PFSK-1 (cell line): Measurements from ENCODE around the gene MAP3K7.

Experiments used
- FOXP2 ChIP-seq: optimal IDR thresholded peaks from 2 replicates; pipeline ENCODE3; 2011; ENCODE audit warnings: borderline replicate concordance, control low read depth, inconsistent platforms; ENCODE audit not compliant: insufficient read depth; ENCODE audit errors: extremely low read length, extremely low read depth
- POLR2AphosphoS5 ChIP-seq: IDR thresholded peaks from 2 replicates; pipeline ENCODE4 v1.6.1; 2012; ENCODE audit warnings: low read depth, mild to moderate bottlenecking, control low read depth, low read length, moderate library complexity
- SIN3A ChIP-seq: IDR thresholded peaks from 2 replicates; pipeline ENCODE4 v1.6.1; 2012; ENCODE audit warnings: mild to moderate bottlenecking, low read length, moderate library complexity, borderline replicate concordance; ENCODE audit not compliant: insufficient read depth
- TAF1 ChIP-seq: IDR thresholded peaks from 2 replicates; pipeline ENCODE4 v1.6.1; 2012; ENCODE audit warnings: low read length, control low read depth, borderline replicate concordance; ENCODE audit not compliant: insufficient read depth
- TF ChIP-seq, protein P1 (sequence below), 2 experiments: IDR thresholded peaks; 2 replicates each; pipeline versions ENCODE4 v1.6.1 to v1.8.0; 2011 to 2012; ENCODE audit warnings: low read depth in 2 of 2, low read length in 2 of 2, control low read depth in 1 of 2, inconsistent platforms in 1 of 2, mild to moderate bottlenecking in 1 of 2, moderate library complexity in 1 of 2; ENCODE audit not compliant: insufficient read depth in 1 of 2

Gene MAP3K7

DNA sequence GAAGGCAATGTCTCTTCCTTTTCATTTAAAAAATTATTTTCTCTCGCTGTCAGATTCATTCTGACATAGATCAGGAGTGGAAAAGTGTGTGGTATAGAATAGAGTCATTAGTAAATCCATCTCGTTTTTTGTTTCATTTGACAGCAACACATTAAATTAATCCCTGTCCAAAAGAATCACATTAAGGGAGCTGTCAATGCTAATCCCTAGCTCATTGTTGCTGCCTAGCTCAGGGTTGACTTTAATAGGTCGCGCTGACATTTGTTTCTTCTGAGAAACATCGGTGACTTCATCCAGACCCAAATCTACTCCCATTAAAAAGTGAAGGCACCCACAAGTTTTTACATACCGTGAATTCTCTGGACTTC is 25.4 kb upstream of the MAP3K7 start:
- TF ChIP-seq POLR2AphosphoS5 (no peak), FOXP2 (no peak), TAF1 (no peak), SIN3A (no peak)
- TF ChIP-seq, protein P1, sequence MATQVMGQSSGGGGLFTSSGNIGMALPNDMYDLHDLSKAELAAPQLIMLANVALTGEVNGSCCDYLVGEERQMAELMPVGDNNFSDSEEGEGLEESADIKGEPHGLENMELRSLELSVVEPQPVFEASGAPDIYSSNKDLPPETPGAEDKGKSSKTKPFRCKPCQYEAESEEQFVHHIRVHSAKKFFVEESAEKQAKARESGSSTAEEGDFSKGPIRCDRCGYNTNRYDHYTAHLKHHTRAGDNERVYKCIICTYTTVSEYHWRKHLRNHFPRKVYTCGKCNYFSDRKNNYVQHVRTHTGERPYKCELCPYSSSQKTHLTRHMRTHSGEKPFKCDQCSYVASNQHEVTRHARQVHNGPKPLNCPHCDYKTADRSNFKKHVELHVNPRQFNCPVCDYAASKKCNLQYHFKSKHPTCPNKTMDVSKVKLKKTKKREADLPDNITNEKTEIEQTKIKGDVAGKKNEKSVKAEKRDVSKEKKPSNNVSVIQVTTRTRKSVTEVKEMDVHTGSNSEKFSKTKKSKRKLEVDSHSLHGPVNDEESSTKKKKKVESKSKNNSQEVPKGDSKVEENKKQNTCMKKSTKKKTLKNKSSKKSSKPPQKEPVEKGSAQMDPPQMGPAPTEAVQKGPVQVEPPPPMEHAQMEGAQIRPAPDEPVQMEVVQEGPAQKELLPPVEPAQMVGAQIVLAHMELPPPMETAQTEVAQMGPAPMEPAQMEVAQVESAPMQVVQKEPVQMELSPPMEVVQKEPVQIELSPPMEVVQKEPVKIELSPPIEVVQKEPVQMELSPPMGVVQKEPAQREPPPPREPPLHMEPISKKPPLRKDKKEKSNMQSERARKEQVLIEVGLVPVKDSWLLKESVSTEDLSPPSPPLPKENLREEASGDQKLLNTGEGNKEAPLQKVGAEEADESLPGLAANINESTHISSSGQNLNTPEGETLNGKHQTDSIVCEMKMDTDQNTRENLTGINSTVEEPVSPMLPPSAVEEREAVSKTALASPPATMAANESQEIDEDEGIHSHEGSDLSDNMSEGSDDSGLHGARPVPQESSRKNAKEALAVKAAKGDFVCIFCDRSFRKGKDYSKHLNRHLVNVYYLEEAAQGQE (IDR thresholded peaks at IDR 0.05; ENCODE audit: insufficient read depth in 1 of 2, low read depth in 2 of 2, low read length in 2 of 2) = no peak

DNA sequence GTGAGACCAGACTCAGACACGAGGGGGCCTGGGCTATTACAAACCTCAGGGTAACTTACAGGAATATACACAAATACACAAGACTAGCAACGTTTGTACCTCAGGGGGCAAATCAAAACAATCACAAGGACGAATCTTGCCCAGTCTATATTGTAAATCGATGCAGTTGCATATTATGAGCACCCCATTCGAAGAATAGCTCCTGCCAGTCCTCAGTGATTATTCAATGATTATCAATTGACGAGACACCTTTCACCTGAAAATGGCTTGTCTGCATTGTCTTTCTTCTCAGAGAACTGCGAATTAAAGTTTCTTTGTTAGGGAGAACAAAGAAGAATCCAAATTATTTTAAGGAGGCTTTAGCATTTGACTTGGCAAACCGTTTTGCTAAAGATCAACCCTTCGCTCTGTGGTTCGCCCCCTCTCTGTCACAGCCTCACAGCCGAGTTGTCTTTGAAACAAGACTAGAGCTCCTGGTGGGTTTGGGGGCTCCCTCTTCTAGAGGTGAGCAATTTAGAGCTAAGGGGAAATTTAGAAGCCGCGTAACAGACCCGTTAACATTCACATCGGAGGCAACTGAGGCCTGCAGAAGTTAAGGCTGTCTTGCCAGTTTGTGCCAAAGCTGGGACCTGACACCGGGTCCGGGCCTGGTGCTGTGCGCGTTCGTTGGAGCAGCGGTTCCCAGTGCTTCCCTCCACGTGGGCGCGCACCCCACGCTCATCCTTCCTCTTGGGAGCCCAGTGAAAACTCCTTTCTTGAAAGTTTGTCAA is 24.9 kb upstream of the MAP3K7 start:
- TF ChIP-seq FOXP2 (no peak), TAF1 (no peak), SIN3A (no peak), POLR2AphosphoS5 (no peak)
- TF ChIP-seq, protein P1 (IDR thresholded peaks at IDR 0.05; ENCODE audit: insufficient read depth in 1 of 2, low read depth in 2 of 2, low read length in 2 of 2) = no peak

DNA sequence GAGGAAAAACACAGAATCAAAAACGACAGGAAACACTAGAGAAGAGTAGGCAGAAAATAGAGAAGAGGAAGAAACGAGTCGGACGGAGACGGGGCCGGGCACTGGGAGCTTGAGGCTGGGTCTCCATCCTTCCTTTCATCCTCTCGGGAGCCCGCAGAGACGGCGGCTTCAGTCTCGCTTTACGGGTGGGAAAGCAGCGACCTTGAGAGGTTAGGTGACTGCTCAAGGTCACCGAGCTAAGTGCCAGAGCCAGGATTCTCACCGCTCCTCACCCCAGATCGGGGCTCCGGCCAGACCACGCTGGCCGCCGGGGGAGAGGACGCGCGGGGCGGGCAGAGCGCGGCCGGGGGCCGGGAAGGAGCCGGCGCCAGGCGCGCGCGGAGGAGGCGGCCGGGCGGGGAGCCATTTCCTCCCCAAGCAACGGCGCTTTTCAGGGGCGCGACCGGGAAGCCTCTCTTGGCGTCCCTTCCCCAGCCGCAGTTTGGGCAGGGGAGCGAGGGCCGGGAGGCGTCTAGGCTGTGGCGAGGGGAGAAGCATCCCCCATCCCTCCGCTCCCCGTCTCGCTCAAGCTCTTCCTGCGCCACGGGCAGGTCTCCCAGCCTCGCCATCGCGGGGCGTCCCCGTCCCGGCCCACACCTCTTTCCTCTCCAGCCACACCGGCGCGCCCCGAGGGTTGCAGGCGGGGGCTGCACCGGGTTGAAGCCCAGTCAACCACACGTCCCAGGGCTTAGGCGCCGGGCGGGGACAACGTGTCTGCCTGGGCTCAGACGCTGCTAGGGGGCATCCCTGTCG is 24.1 kb upstream of the MAP3K7 start:
- TF ChIP-seq FOXP2 = no peak

DNA sequence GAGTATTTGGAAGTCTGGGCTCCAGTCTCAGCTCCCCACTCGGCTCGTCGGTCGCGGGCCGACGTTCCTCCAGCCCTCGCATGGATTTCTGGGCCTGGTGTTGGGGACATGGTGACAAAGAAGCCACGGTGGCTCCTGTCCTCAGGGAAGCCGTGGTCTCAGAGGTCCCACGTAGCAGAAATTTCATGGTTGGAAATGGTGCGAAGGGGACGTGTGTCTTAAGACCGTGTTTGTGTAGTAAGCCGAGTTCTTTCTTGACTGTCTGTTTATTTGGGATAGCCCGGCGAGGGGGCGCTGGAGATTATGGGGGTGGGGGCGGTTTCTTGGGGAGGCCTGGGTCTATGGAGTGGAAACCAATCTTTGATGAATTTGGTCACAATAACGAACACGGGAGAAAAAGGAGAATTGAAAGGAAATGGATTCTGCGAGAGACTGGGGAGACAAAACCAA is 23.5 kb upstream of the MAP3K7 start:
- TF ChIP-seq FOXP2 (no peak), TAF1 (no peak), SIN3A (no peak), POLR2AphosphoS5 (no peak)
- TF ChIP-seq, protein P1 (IDR thresholded peaks at IDR 0.05; ENCODE audit: insufficient read depth in 1 of 2, low read depth in 2 of 2, low read length in 2 of 2) = no peak

DNA sequence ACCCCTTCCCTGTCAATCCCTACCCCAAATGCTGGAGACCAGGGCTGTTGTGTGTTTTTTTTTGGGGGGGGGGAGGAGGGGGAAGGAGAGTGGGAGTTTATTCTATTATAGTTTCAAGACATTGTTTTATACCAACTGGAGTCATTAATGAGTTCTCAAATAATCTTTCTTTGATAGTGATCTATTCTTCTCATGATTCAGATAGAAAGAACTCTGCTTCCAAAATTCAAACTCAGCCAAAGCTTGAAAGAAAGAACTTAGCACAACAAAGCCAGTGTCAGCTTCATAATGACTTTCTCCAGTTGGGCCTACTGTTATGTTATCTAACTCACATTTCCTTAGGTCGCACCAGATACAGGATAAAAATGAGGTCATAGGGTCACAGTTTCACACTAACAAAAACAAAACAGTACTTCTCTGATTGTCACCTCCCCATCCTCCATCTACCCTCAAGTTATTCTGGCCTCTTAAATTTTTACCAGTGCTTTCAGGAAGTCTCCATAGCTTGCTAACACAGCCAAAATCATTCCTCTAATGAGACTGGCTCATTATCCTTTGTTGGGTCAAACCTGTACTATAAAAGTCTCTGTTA is 19.0 kb upstream of the MAP3K7 start:
- TF ChIP-seq SIN3A (no peak), POLR2AphosphoS5 (no peak), FOXP2 (no peak), TAF1 (no peak)
